ENCODE data around the gene GALNT11. TPM values are rescaled to one million over a fixed set of nuclear protein-coding genes. Genes with fewer than 3 reads are reported as not detected.

Gene GALNT11
- polyA plus RNA-seq, 2 of the 4 experiments (the other 2 are of a cell fraction) = 27.4 to 44.3 TPM

DNA sequence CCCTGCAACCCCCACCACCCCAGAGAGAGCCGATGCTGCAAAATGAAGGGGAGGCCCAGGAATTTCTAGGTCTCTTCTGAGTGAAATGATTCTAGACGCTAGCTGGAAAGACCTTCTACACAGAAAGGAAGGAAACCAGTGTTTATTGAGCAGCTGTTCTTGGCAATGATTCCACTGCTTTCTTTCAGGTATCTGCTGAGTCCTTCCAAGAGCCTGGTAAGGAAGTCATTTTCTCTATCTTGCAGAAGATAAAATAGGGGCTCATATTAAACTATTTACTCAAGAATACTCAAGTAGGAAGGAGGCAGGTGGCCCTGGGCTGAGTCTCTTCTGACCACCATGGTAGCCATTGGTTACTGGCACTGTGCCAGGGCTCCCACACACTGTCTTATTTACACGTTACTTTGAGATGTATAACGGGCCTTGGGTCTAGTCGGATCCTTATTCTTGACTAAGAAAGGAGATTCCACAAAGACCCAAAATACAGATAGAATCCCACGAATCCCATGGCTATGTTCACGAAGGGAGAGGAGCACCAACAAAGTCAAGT lies 112.1 kb downstream of the GALNT11 start:
- Histone ChIP-seq H3K27ac (no peak overlapping the region), H3K4me3 (no peak overlapping the region), H3K4me1 (no peaks in the 10 kb centered on the region), H3K9me3 (no peaks in the 10 kb centered on the region), H3K4me2 (no peak overlapping the region)
- TF ChIP-seq RCOR1 (IDR thresholded peaks at IDR 0.05; ENCODE audit: low read depth, low read length) (no peak), CBX8 (IDR thresholded peaks at IDR 0.05) (no peak), CBX2 (IDR thresholded peaks at IDR 0.05; ENCODE audit: borderline replicate concordance, low read depth) (no peak), TFCP2L1 (CRISPR knock-in tag; IDR thresholded peaks at IDR 0.05) (no peak), JUNB (IDR thresholded peaks at IDR 0.05) (no peak), RFX5 (IDR thresholded peaks at IDR 0.05) (no peak), RAD21 (conservative IDR thresholded peaks at IDR 0.05 in 1 of 2, IDR thresholded peaks at IDR 0.05 in 1 of 2) (no peak), GATA3 (IDR thresholded peaks at IDR 0.05; ENCODE audit: borderline replicate concordance) (no peak), TP53 (CRISPR knock-in tag; IDR thresholded peaks at IDR 0.05) (no peak), CHD2 (IDR thresholded peaks at IDR 0.05; ENCODE audit: low read length, partially characterized antibody) (no peak), ZNF302 (CRISPR knock-in tag; IDR thresholded peaks at IDR 0.05) (no peak), PHF8 (IDR thresholded peaks at IDR 0.05; ENCODE audit: borderline replicate concordance, low read depth) (no peak), SREBF2 (IDR thresholded peaks at IDR 0.05) (no peak)
- TF ChIP-seq, protein P1, sequence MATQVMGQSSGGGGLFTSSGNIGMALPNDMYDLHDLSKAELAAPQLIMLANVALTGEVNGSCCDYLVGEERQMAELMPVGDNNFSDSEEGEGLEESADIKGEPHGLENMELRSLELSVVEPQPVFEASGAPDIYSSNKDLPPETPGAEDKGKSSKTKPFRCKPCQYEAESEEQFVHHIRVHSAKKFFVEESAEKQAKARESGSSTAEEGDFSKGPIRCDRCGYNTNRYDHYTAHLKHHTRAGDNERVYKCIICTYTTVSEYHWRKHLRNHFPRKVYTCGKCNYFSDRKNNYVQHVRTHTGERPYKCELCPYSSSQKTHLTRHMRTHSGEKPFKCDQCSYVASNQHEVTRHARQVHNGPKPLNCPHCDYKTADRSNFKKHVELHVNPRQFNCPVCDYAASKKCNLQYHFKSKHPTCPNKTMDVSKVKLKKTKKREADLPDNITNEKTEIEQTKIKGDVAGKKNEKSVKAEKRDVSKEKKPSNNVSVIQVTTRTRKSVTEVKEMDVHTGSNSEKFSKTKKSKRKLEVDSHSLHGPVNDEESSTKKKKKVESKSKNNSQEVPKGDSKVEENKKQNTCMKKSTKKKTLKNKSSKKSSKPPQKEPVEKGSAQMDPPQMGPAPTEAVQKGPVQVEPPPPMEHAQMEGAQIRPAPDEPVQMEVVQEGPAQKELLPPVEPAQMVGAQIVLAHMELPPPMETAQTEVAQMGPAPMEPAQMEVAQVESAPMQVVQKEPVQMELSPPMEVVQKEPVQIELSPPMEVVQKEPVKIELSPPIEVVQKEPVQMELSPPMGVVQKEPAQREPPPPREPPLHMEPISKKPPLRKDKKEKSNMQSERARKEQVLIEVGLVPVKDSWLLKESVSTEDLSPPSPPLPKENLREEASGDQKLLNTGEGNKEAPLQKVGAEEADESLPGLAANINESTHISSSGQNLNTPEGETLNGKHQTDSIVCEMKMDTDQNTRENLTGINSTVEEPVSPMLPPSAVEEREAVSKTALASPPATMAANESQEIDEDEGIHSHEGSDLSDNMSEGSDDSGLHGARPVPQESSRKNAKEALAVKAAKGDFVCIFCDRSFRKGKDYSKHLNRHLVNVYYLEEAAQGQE (IDR thresholded peaks at IDR 0.05) = no peak
- TF ChIP-seq, protein P2, sequence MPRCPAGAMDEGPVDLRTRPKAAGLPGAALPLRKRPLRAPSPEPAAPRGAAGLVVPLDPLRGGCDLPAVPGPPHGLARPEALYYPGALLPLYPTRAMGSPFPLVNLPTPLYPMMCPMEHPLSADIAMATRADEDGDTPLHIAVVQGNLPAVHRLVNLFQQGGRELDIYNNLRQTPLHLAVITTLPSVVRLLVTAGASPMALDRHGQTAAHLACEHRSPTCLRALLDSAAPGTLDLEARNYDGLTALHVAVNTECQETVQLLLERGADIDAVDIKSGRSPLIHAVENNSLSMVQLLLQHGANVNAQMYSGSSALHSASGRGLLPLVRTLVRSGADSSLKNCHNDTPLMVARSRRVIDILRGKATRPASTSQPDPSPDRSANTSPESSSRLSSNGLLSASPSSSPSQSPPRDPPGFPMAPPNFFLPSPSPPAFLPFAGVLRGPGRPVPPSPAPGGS (IDR thresholded peaks at IDR 0.05) = no peak
- TF ChIP-seq, protein P3, sequence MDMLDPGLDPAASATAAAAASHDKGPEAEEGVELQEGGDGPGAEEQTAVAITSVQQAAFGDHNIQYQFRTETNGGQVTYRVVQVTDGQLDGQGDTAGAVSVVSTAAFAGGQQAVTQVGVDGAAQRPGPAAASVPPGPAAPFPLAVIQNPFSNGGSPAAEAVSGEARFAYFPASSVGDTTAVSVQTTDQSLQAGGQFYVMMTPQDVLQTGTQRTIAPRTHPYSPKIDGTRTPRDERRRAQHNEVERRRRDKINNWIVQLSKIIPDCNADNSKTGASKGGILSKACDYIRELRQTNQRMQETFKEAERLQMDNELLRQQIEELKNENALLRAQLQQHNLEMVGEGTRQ (IDR thresholded peaks at IDR 0.05) = no peak
- TF ChIP-seq, protein P4, sequence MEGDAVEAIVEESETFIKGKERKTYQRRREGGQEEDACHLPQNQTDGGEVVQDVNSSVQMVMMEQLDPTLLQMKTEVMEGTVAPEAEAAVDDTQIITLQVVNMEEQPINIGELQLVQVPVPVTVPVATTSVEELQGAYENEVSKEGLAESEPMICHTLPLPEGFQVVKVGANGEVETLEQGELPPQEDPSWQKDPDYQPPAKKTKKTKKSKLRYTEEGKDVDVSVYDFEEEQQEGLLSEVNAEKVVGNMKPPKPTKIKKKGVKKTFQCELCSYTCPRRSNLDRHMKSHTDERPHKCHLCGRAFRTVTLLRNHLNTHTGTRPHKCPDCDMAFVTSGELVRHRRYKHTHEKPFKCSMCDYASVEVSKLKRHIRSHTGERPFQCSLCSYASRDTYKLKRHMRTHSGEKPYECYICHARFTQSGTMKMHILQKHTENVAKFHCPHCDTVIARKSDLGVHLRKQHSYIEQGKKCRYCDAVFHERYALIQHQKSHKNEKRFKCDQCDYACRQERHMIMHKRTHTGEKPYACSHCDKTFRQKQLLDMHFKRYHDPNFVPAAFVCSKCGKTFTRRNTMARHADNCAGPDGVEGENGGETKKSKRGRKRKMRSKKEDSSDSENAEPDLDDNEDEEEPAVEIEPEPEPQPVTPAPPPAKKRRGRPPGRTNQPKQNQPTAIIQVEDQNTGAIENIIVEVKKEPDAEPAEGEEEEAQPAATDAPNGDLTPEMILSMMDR (IDR thresholded peaks at IDR 0.05) = no peak
- TF ChIP-seq, protein P5, sequence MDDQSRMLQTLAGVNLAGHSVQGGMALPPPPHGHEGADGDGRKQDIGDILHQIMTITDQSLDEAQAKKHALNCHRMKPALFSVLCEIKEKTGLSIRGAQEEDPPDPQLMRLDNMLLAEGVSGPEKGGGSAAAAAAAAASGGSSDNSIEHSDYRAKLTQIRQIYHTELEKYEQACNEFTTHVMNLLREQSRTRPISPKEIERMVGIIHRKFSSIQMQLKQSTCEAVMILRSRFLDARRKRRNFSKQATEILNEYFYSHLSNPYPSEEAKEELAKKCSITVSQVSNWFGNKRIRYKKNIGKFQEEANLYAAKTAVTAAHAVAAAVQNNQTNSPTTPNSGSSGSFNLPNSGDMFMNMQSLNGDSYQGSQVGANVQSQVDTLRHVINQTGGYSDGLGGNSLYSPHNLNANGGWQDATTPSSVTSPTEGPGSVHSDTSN (IDR thresholded peaks at IDR 0.05) = no peak
- DNase-seq (ENCODE audit: low read depth in 1 of 2, low spot score in 1 of 2) = no peak
- ATAC-seq = no peak
- WGBS (ENCODE audit: missing lambda C conversion rate) = 91% methylated on average over 7 of the region's 7 CpGs
- POLR2A ChIA-PET = no interaction called here
- no peak for FAIRE-seq
- CTCF ChIA-PET = no interaction called here

DNA sequence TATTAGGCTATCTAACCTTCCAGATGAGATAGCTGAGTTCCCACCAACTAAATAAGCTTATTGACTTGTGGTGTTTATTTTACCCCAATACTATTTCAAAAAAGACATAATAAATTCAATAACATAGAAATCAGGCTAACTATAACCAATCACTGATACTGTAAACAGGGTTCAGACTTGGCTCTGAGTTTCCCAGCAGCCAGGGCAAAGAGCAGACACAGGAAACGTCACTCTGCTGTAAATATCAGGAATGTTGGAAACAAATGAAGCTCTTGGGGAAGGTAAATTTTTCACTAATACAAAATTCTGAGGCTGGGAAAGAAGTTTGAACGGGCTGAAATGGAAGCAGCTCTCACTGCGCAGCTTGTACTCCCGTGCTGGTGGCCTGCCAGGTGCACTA lies 114.6 kb downstream of the GALNT11 start:
- Histone ChIP-seq H3K4me1 (no peaks in the 10 kb centered on the region), H3K9me3 (no peaks in the 10 kb centered on the region), H3K4me3 (no peak overlapping the region), H3K27ac (no peak overlapping the region), H3K4me2 (no peak overlapping the region)
- ChIA-PET CTCF (interaction anchor here (1.7 kb wide), 1 partner anchor 9 kb away, joined by 6 read pairs; no protein-coding TSS in a partner anchor), POLR2A (no interaction called here)
- WGBS (ENCODE audit: missing lambda C conversion rate) = 91% methylated on average over 4 of the region's 4 CpGs
- DNase-seq (ENCODE audit: low read depth in 1 of 2, low spot score in 1 of 2) (no peak), ATAC-seq (no peak), FAIRE-seq (no peak)
- TF ChIP-seq CEBPB (IDR thresholded peaks at IDR 0.05) (no peak), HOXA7 (CRISPR knock-in tag; IDR thresholded peaks at IDR 0.05) (no peak)
- TF ChIP-seq, protein P3 (IDR thresholded peaks at IDR 0.05) = no peak
- TF ChIP-seq, protein P6, sequence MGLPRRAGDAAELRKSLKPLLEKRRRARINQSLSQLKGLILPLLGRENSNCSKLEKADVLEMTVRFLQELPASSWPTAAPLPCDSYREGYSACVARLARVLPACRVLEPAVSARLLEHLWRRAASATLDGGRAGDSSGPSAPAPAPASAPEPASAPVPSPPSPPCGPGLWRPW (IDR thresholded peaks at IDR 0.05) = no peak

Measured in A549 (cell line).